CD4-positive, alpha-beta T cell (primary cell): ENCODE data around the gene CCDC126. TPM values are rescaled to one million over a fixed set of nuclear protein-coding genes. Genes with fewer than 3 reads are reported as not detected.

Experiments
- ATAC-seq: fragments of 200-7000 bp; cut with Tn5 transposase; one replicate; pipeline ENCODE4 v1.10.0; 2022; ENCODE audit warnings: mild to moderate bottlenecking; ENCODE audit not compliant: poor library complexity
- CTCF ChIA-PET: fragments of 350-600 bp; sonication (Branson Sonifier 250); formaldehyde crosslinking; loops from one replicate; lab custom pipeline; 2021; ENCODE audit warnings: antibody characterized with exemption, inconsistent platforms; lab: Charles Lee
- POLR2A ChIA-PET: fragments of 350-600 bp; sonication (Branson Sonifier 250); formaldehyde crosslinking; loops from one replicate; lab custom pipeline; 2021; ENCODE audit warnings: antibody characterized with exemption, inconsistent platforms; lab: Charles Lee
- DNase-seq, 14 experiments: peaks; one replicate each; pipeline ENCODE4 v3.0.0-alpha.2; 2013 to 2020; ENCODE audit warnings: mixed read lengths in 2 of 14
- H3K27ac ChIP-seq, 2 donors: one replicate each; pipeline versions ENCODE4 v1.5.1 to v1.7.0; 2013; ENCODE audit warnings: low read length in 2 of 2, low read depth in 1 of 2, mild to moderate bottlenecking in 1 of 2
- H3K27me3 ChIP-seq, 2 experiments: 1 replicate in 1 of 2; 2 replicates in 1 of 2; pipeline versions ENCODE4 v1.6.1 to v1.7.0; 2013; ENCODE audit warnings: low read length in 2 of 2, control low read depth in 1 of 2, mild to moderate bottlenecking in 1 of 2, moderate library complexity in 1 of 2; ENCODE audit not compliant: insufficient read depth in 2 of 2, control insufficient read depth in 1 of 2
- H3K36me3 ChIP-seq: one replicate; pipeline ENCODE4 v1.6.1; 2013; ENCODE audit warnings: low read length, control low read depth; ENCODE audit not compliant: insufficient read depth
- H3K4me1 ChIP-seq: one replicate; pipeline ENCODE4 v1.6.1; 2013; ENCODE audit warnings: low read length, control low read depth; ENCODE audit not compliant: insufficient read depth
- H3K4me3 ChIP-seq: one replicate; pipeline ENCODE4 v1.5.1; 2013; ENCODE audit warnings: mild to moderate bottlenecking, low read length, moderate library complexity
- H3K9me3 ChIP-seq, 2 experiments: 1 replicate in 1 of 2; 2 replicates in 1 of 2; pipeline versions ENCODE4 v1.6.1 to v1.7.0; 2013; ENCODE audit warnings: low read length in 2 of 2, mild to moderate bottlenecking in 2 of 2, control low read depth in 1 of 2, moderate library complexity in 1 of 2; ENCODE audit not compliant: control insufficient read depth in 1 of 2, insufficient read depth in 1 of 2
- H3K27ac Mint-ChIP-seq: one replicate; pipeline ENCODE4 v1.8.0; 2020; ENCODE audit warnings: mixed read lengths
- H3K27me3 Mint-ChIP-seq: one replicate; pipeline ENCODE4 v1.8.0; 2021; ENCODE audit warnings: mixed read lengths
- H3K36me3 Mint-ChIP-seq: one replicate; pipeline ENCODE4 v1.8.0; 2021; ENCODE audit warnings: low read depth, mixed read lengths
- H3K4me1 Mint-ChIP-seq: one replicate; pipeline ENCODE4 v1.8.0; 2021; ENCODE audit warnings: low read depth, mixed read lengths
- H3K4me3 Mint-ChIP-seq: one replicate; pipeline ENCODE4 v1.8.0; 2020; ENCODE audit warnings: mild to moderate bottlenecking, mixed read lengths
- H3K9me3 Mint-ChIP-seq: one replicate; pipeline ENCODE4 v1.8.0; 2020; ENCODE audit warnings: mixed read lengths
- CTCF ChIP-seq: fragments of 200-600 bp; IDR thresholded peaks from one replicate; pipeline ENCODE4 v1.8.0; 2022; ENCODE audit warnings: antibody characterized with exemption, mild to moderate bottlenecking
- intact Hi-C, 2 experiments: fragments of 100-400 bp; cut with DNase I in 1 of 2; cut with micrococcal nuclease in 1 of 2; formaldehyde crosslinking; loops; one replicate each; pipeline versions ENCODE4 v1.15.1 to v1.9.0; 2023 to 2025; cut with DNase I, micrococcal nuclease
- total RNA-seq, 174 experiments: library from RNA in 2 of 174; stranded (reverse) in 2 of 174; gene quantifications; one replicate each; pipeline ENCODE4 v1.2.3 and lab custom pipeline; 2021 to 2026

Gene CCDC126
- total RNA-seq, 2 experiments from 2014 or later = 8.3 to 10.3 TPM

- ChIA-PET POLR2A (no interaction called here), CTCF (no interaction called here)
- H3K9me3 ChIP-seq = peaks cover 24 to 26% of the 10 kb centered on the region in 2 experiments
- H3K27ac ChIP-seq = no peak overlapping the region
- H3K27me3 ChIP-seq = no peaks in the 10 kb centered on the region
- intact Hi-C loops = no loop called here
- ATAC-seq (no peak), DNase-seq (no peak)
- Mint-ChIP-seq H3K27me3 (no peaks in the 10 kb centered on the region), H3K4me3 (no peak overlapping the region), H3K9me3 (peaks cover 15% of the 10 kb centered on the region), H3K4me1 (no peaks in the 10 kb centered on the region), H3K27ac (no peak overlapping the region), H3K36me3 (peaks cover 49% of the 10 kb centered on the region)
- no peak for TF ChIP-seq CTCF
- no peaks in the 10 kb centered on the region for H3K4me1 ChIP-seq
- no peak overlapping the region for H3K4me3 ChIP-seq
- H3K36me3 ChIP-seq = no peaks in the 10 kb centered on the region
Measured at GRCh38 chr7:23653942-23654341, 56.8 kb downstream of the CCDC126 start.

GRCh38 chr7:23654508-23654907 is 57.3 kb downstream of the CCDC126 start:
- no peak for TF ChIP-seq CTCF
- Histone ChIP-seq H3K36me3 (no peaks in the 10 kb centered on the region), H3K27ac (no peak overlapping the region), H3K4me1 (no peaks in the 10 kb centered on the region), H3K4me3 (no peak overlapping the region), H3K9me3 (peaks cover 26% of the 10 kb centered on the region in 2 experiments), H3K27me3 (no peaks in the 10 kb centered on the region)
- peak in 1 of 14 experiments; percentile 8 for DNase-seq
- Mint-ChIP-seq H3K27ac (no peak overlapping the region), H3K4me1 (no peaks in the 10 kb centered on the region), H3K9me3 (peaks cover 15% of the 10 kb centered on the region), H3K27me3 (no peaks in the 10 kb centered on the region), H3K4me3 (no peak overlapping the region), H3K36me3 (peaks cover 47% of the 10 kb centered on the region)
- POLR2A ChIA-PET = no interaction called here
- CTCF ChIA-PET = no interaction called here
- no peak for ATAC-seq
- intact Hi-C loops = no loop called here

GRCh38 chr7:23655433-23655832 is 58.3 kb downstream of the CCDC126 start:
- no peak for TF ChIP-seq CTCF
- H3K36me3 Mint-ChIP-seq = peaks cover 38% of the 10 kb centered on the region
- H3K27me3 Mint-ChIP-seq = no peaks in the 10 kb centered on the region
- Histone ChIP-seq H3K27me3 (no peaks in the 10 kb centered on the region), H3K4me3 (no peak overlapping the region), H3K9me3 (peaks cover 26 to 31% of the 10 kb centered on the region in 2 experiments), H3K36me3 (no peaks in the 10 kb centered on the region), H3K4me1 (no peaks in the 10 kb centered on the region), H3K27ac (no peak overlapping the region)
- peaks cover 15% of the 10 kb centered on the region for H3K9me3 Mint-ChIP-seq
- CTCF ChIA-PET = interaction anchor here (0.5 kb wide), 1 partner anchor 730 kb away, joined by 3 read pairs; no protein-coding TSS in a partner anchor
- no peak overlapping the region for H3K27ac Mint-ChIP-seq
- H3K4me1 Mint-ChIP-seq = no peaks in the 10 kb centered on the region
- intact Hi-C loops = no loop called here
- H3K4me3 Mint-ChIP-seq = no peak overlapping the region
- POLR2A ChIA-PET = no interaction called here
- no peak for DNase-seq
- no peak for ATAC-seq
